K562 (cell line): Measurements from ENCODE around the gene C2orf72. TPM values are rescaled to one million over a fixed set of nuclear protein-coding genes. Genes with fewer than 3 reads are reported as not detected.

Source experiments
- ATAC-seq: fragments of 200-7000 bp; cut with Tn5 transposase; 3 replicates; pipeline ENCODE4 v1.9.1; 2020; ENCODE audit warnings: moderate library complexity
- BruUV-seq: library from RNA; stranded (reverse); fragments of 400-500 nt; replicated peaks from 2 replicates; lab custom pipeline; 2021; lab: Mats Ljungman, UMichigan
- CTCF ChIA-PET: fragments of 300-600 bp; formaldehyde crosslinking; extraction: SDS; loops from one replicate; lab custom pipeline; 2021; ENCODE audit warnings: low intra/inter-chr PET ratio; lab: Yijun Ruan, JAX
- POLR2A ChIA-PET: fragments of 300-600, 350-650 bp; sonication (Branson Sonifier 250); formaldehyde crosslinking; extraction: SDS; loops from one replicate; lab custom pipeline; 2021; ENCODE audit warnings: antibody characterized with exemption, inconsistent platforms; lab: Yijun Ruan, JAX
- DNase-seq, 4 experiments: peaks; one replicate each; pipeline versions ENCODE4 v3.0.0 to v3.0.0-alpha.2; 2011 to 2018; ENCODE audit warnings: low spot score in 3 of 4, mixed read lengths in 3 of 4; ENCODE audit errors: extremely low read depth in 1 of 4
- FAIRE-seq: peaks from 2 replicates; lab custom pipeline; 2011; peaks lifted over from hg19 to GRCh38; lab: Jason Lieb, UNC
- H2AFZ ChIP-seq: 2 replicates; pipeline ENCODE4 v1.6.0; 2011; ENCODE audit warnings: low read depth, low read length, control low read depth, inconsistent platforms
- H3K27ac ChIP-seq: fragments of 200-600 bp; 3 replicates; pipeline ENCODE4 v1.8.0; 2011; ENCODE audit warnings: low read depth, mild to moderate bottlenecking, control low read depth, inconsistent platforms, low read length, moderate library complexity, mixed read lengths; ENCODE audit errors: extremely low read depth
- H3K27me3 ChIP-seq, 2 experiments: fragments of 300-600 bp in 1 of 2; 2 replicates in 1 of 2; 3 replicates in 1 of 2; pipeline versions ENCODE4 v1.6.0 to v1.8.0; 2011; ENCODE audit warnings: inconsistent platforms in 2 of 2, low read length in 2 of 2, mild to moderate bottlenecking in 1 of 2, mixed read lengths in 1 of 2, moderate library complexity in 1 of 2; ENCODE audit not compliant: control insufficient read depth in 2 of 2, insufficient read depth in 2 of 2
- H3K36me3 ChIP-seq: fragments of 300-600 bp; 3 replicates; pipeline ENCODE4 v1.8.0; 2011; ENCODE audit warnings: mild to moderate bottlenecking, low read length, inconsistent platforms; ENCODE audit not compliant: control insufficient read depth, insufficient read depth
- H3K4me1 ChIP-seq, 2 experiments: fragments of 200-600 bp in 1 of 2; replicated peaks in 1 of 2; 2 replicates in 1 of 2; 3 replicates in 1 of 2; pipeline versions ENCODE4 v1.5.1 to v1.8.0; 2011; ENCODE audit warnings: inconsistent platforms in 2 of 2, low read length in 2 of 2, mild to moderate bottlenecking in 1 of 2, mixed read lengths in 1 of 2, moderate library complexity in 1 of 2; ENCODE audit not compliant: control insufficient read depth in 2 of 2, insufficient read depth in 2 of 2
- H3K4me2 ChIP-seq: 2 replicates; pipeline ENCODE4 v1.6.1; 2011; ENCODE audit warnings: low read length, control low read depth, inconsistent platforms, mixed read lengths; ENCODE audit not compliant: insufficient read depth
- H3K4me3 ChIP-seq: fragments of 200-600 bp; sonication (generic), shearing (Covaris generic); 2 replicates; pipeline ENCODE4 v1.5.1; 2016; ENCODE audit warnings: control low read depth, inconsistent platforms
- H3K79me2 ChIP-seq: fragments of 200-600 bp; 3 replicates; pipeline ENCODE4 v1.8.0; 2011; ENCODE audit warnings: low read length, inconsistent platforms; ENCODE audit not compliant: control insufficient read depth, insufficient read depth
- H3K9ac ChIP-seq, 2 experiments: 2 replicates each; pipeline versions ENCODE4 v1.6.0 to v1.6.1; 2011; ENCODE audit warnings: low read depth in 2 of 2, low read length in 2 of 2, control low read depth in 1 of 2, inconsistent platforms in 1 of 2, mild to moderate bottlenecking in 1 of 2, mixed read lengths in 1 of 2; ENCODE audit not compliant: insufficient read depth in 1 of 2
- H3K9me1 ChIP-seq: one replicate; pipeline ENCODE4 v1.6.0; 2011; ENCODE audit warnings: inconsistent platforms, mild to moderate bottlenecking, low read length, moderate library complexity; ENCODE audit not compliant: control insufficient read depth, insufficient read depth
- H3K9me3 ChIP-seq: replicated peaks from 2 replicates; pipeline ENCODE4 v1.5.1; 2011; ENCODE audit warnings: low read depth, low read length, inconsistent platforms; ENCODE audit not compliant: control insufficient read depth, insufficient read depth
- H4K20me1 ChIP-seq: replicated peaks from 2 replicates; pipeline ENCODE4 v1.6.1; 2011; ENCODE audit warnings: low read length, inconsistent platforms, mixed read lengths; ENCODE audit not compliant: control insufficient read depth, insufficient read depth
- DDX20 ChIP-seq: fragments of 450-650 bp; IDR thresholded peaks from 2 replicates; pipeline ENCODE4 v1.6.1; 2016; ENCODE audit warnings: missing genetic modification characterization, low read depth, mild to moderate bottlenecking, missing compliant biosample characterization, moderate library complexity
- JUN ChIP-seq, 2 experiments: sonication (generic) in 1 of 2; formaldehyde crosslinking in 1 of 2; IDR thresholded peaks; 2 replicates each; pipeline versions ENCODE4 v1.6.1 to v1.8.0; 2012 to 2022; ENCODE audit warnings: borderline replicate concordance in 2 of 2, mild to moderate bottlenecking in 2 of 2, improper control_type of control experiment in 1 of 2, low read depth in 1 of 2, low read length in 1 of 2, missing genetic modification reagents in 1 of 2
- MEIS2 ChIP-seq: fragments of 450-650 bp; IDR thresholded peaks from 2 replicates; pipeline ENCODE4 v1.6.1; 2014; ENCODE audit warnings: mild to moderate bottlenecking; ENCODE audit not compliant: partially characterized antibody
- TEAD4 ChIP-seq, 2 experiments: sonication (generic) in 1 of 2; formaldehyde crosslinking in 1 of 2; IDR thresholded peaks; 2 replicates each; pipeline versions ENCODE4 v1.6.1 to v1.8.0; 2012 to 2022; ENCODE audit warnings: borderline replicate concordance in 1 of 2, inconsistent platforms in 1 of 2, low read length in 1 of 2, mild to moderate bottlenecking in 1 of 2, missing genetic modification reagents in 1 of 2
- ZBTB8A ChIP-seq: fragments of 450-650 bp; IDR thresholded peaks from 2 replicates; pipeline ENCODE4 v1.6.1; 2018; ENCODE audit warnings: mild to moderate bottlenecking, moderate library complexity; ENCODE audit not compliant: partially characterized antibody
- ZFP1 ChIP-seq: fragments of 450-650 bp; formaldehyde crosslinking; IDR thresholded peaks from 2 replicates; pipeline ENCODE4 v1.4.0; 2020; ENCODE audit warnings: mild to moderate bottlenecking, mixed read lengths
- ZNF3 ChIP-seq: fragments of 250-450 bp; sonication (Bioruptor Pico); IDR thresholded peaks from 2 replicates; pipeline ENCODE4 v1.5.0; 2021; ENCODE audit warnings: mild to moderate bottlenecking, moderate library complexity
- WGBS: fragments of 100-300 bp; shearing (Covaris generic); methylation state at CpG from one replicate; pipeline ENCODE4 v1.1.6; 2016; ENCODE audit warnings: low coverage, mixed read lengths; ENCODE audit not compliant: insufficient coverage; ENCODE audit errors: missing lambda C conversion rate; 5-methylcytosine and 5-hydroxymethylcytosine counted together
- in situ Hi-C: fragments of 300-500 bp; cut with MboI; formaldehyde crosslinking; loops from 4 replicates; pipeline ENCODE4 v1.15.0; 2018; ENCODE audit warnings: inconsistent platforms, mixed read lengths
- intact Hi-C: fragments of 100-400 bp; cut with micrococcal nuclease; formaldehyde crosslinking; loops from 2 replicates; pipeline ENCODE4 v1.14.2; 2022
- polyA plus RNA-seq, 8 experiments: library from polyadenylated mRNA; depleted of rRNA in 4 of 8; stranded (reverse) in 5 of 8; unstranded in 3 of 8; fragments of >200 nt; fragmentation: Nextera tagmentation in 2 of 8; fragmentation: Illumina TruSeq in 1 of 8; extraction: Ambion mirVana in 2 of 8; extraction: Trizol in 1 of 8; gene quantifications; 2 replicates each; pipeline versions ENCODE4 v1.2.1 to v1.2.3, GENCODE V29; 2011 to 2014; ENCODE audit warnings: inconsistent platforms in 1 of 8, missing spikeins in 1 of 8
- total RNA-seq, 7 experiments: library from RNA; depleted of rRNA in 6 of 7; stranded (reverse); fragments of >200 nt in 6 of 7; fragmentation: Illumina TruSeq in 2 of 7; extraction: Trizol in 2 of 7; gene quantifications; 2 replicates each; pipeline versions ENCODE4 v1.2.1 to v1.2.3, GENCODE V29; 2011 to 2021; ENCODE audit warnings: low replicate concordance in 1 of 7
- TF ChIP-seq, protein P1 (sequence below): sonication (generic); IDR thresholded peaks from 2 replicates; pipeline ENCODE4 v1.6.1; 2016
- TF ChIP-seq, protein P2 (sequence below), 2 experiments: IDR thresholded peaks in 1 of 2; conservative IDR thresholded peaks in 1 of 2; 2 replicates each; pipeline ENCODE4 v1.6.1; 2016; ENCODE audit warnings: low read depth in 2 of 2, mild to moderate bottlenecking in 1 of 2, missing compliant biosample characterization in 1 of 2, missing genetic modification characterization in 1 of 2, moderate library complexity in 1 of 2
- TF ChIP-seq, protein P3 (sequence below): fragments of 450-650 bp; IDR thresholded peaks from 2 replicates; pipeline ENCODE4 v1.6.1; 2016

C2orf72 gene
- total and polyA plus RNA-seq, 9 of the 15 experiments (the other 6 are each of a cell fraction or from before 2014, with no cell fraction given), result 0.08 to 0.18 (median 0.11) TPM; not detected in 6

DNA sequence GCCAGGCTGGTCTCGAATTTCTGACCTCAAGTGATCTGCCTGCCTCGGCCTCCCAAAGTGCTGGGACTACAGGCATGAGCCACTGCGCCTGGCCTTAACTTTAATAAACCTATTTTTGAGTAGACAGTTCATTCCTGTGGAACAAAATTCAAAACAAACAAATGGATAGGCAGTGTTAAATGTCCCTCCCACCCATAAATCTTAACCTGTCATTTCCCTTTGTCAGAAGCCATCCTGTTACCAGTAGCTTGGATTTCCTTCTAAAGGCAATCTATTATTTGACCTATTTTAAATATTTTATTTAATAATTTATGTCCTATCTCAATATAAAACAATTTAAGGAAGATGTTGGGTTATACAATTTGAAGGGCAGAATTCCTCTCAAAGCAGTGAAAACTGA is 6.6 kb upstream of the C2orf72 start:
- no peaks in the 10 kb centered on the region for H3K36me3 ChIP-seq
- peak; percentile 40 for TF ChIP-seq MEIS2
- TF ChIP-seq ZNF3 (CRISPR knock-in tag), result no peak
- TF ChIP-seq, protein P1, sequence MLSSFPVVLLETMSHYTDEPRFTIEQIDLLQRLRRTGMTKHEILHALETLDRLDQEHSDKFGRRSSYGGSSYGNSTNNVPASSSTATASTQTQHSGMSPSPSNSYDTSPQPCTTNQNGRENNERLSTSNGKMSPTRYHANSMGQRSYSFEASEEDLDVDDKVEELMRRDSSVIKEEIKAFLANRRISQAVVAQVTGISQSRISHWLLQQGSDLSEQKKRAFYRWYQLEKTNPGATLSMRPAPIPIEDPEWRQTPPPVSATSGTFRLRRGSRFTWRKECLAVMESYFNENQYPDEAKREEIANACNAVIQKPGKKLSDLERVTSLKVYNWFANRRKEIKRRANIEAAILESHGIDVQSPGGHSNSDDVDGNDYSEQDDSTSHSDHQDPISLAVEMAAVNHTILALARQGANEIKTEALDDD, result no peak
- TF ChIP-seq, protein P2, sequence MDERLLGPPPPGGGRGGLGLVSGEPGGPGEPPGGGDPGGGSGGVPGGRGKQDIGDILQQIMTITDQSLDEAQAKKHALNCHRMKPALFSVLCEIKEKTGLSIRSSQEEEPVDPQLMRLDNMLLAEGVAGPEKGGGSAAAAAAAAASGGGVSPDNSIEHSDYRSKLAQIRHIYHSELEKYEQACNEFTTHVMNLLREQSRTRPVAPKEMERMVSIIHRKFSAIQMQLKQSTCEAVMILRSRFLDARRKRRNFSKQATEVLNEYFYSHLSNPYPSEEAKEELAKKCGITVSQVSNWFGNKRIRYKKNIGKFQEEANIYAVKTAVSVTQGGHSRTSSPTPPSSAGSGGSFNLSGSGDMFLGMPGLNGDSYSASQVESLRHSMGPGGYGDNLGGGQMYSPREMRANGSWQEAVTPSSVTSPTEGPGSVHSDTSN (CRISPR knock-in tag; IDR thresholded peaks at IDR 0.05; ENCODE audit: low read depth), result no peak
- TF ChIP-seq, protein P2 (tag; conservative IDR thresholded peaks at IDR 0.05; ENCODE audit: low read depth), result peak; percentile 32
- no peak for TF ChIP-seq JUN (IDR thresholded peaks at IDR 0.05; ENCODE audit: borderline replicate concordance, low read depth, low read length)
- no peak for TF ChIP-seq JUN (CRISPR knock-in tag; IDR thresholded peaks at IDR 0.05; ENCODE audit: borderline replicate concordance)
- no peak for TF ChIP-seq DDX20 (tag)
- TF ChIP-seq, protein P3, sequence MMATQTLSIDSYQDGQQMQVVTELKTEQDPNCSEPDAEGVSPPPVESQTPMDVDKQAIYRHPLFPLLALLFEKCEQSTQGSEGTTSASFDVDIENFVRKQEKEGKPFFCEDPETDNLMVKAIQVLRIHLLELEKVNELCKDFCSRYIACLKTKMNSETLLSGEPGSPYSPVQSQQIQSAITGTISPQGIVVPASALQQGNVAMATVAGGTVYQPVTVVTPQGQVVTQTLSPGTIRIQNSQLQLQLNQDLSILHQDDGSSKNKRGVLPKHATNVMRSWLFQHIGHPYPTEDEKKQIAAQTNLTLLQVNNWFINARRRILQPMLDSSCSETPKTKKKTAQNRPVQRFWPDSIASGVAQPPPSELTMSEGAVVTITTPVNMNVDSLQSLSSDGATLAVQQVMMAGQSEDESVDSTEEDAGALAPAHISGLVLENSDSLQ, result peak; percentile 79
- TF ChIP-seq ZBTB8A, result no peak
- TF ChIP-seq TEAD4 (IDR thresholded peaks at IDR 0.05; ENCODE audit: low read length), result no peak
- TF ChIP-seq TEAD4 (CRISPR knock-in tag; IDR thresholded peaks at IDR 0.05; ENCODE audit: borderline replicate concordance), result no peak
- no peak for TF ChIP-seq ZFP1 (CRISPR knock-in tag)
- H3K27ac ChIP-seq, result no peak overlapping the region
- intact Hi-C loops, result no loop called here
- no peak overlapping the region for H3K4me2 ChIP-seq
- no TSS peak for BruUV-seq
- no peak overlapping the region for H2AFZ ChIP-seq
- peaks cover 0 to 18% of the 10 kb centered on the region in 2 experiments; a peak in 2 of 5 replicates for H3K27me3 ChIP-seq
- CTCF ChIA-PET, result no interaction called here
- no peaks in the 10 kb centered on the region for H3K9me3 ChIP-seq
- ATAC-seq, result no peak
- H3K79me2 ChIP-seq, result no peaks in the 10 kb centered on the region
- POLR2A ChIA-PET, result interaction anchor here (1.9 kb wide), 1 partner anchor 10 kb away, joined by 4 read pairs; no protein-coding TSS in a partner anchor
- no peaks in the 10 kb centered on the region for H3K9me1 ChIP-seq
- no peaks in the 10 kb centered on the region for H4K20me1 ChIP-seq
- in situ Hi-C loops, result no loop called here
- DNase-seq, result no peak
- WGBS, result 0% methylated on average over 1 of the region's 3 CpGs
- H3K9ac ChIP-seq, result no peak overlapping the region
- no peaks in the 10 kb centered on the region for H3K4me1 ChIP-seq
- FAIRE-seq, result no peak
- no peak overlapping the region for H3K4me3 ChIP-seq
